22Rv1 (cell line): Measurements from ENCODE around the gene CDK14.

ENCODE experiments used
- ZFX ChIP-seq: fragments of 450-650 bp; IDR thresholded peaks from 2 replicates; pipeline ENCODE4 v1.6.1; 2017; ENCODE audit warnings: antibody characterized with exemption, borderline replicate concordance
- TF ChIP-seq, protein P1 (sequence below): fragments of 450-650 bp; IDR thresholded peaks from 2 replicates; pipeline ENCODE4 v1.5.1; 2017; ENCODE audit warnings: mild to moderate bottlenecking

GRCh38 chr7:91135300-91135699 is 539.2 kb downstream of the CDK14 start:
- TF ChIP-seq, protein P1, sequence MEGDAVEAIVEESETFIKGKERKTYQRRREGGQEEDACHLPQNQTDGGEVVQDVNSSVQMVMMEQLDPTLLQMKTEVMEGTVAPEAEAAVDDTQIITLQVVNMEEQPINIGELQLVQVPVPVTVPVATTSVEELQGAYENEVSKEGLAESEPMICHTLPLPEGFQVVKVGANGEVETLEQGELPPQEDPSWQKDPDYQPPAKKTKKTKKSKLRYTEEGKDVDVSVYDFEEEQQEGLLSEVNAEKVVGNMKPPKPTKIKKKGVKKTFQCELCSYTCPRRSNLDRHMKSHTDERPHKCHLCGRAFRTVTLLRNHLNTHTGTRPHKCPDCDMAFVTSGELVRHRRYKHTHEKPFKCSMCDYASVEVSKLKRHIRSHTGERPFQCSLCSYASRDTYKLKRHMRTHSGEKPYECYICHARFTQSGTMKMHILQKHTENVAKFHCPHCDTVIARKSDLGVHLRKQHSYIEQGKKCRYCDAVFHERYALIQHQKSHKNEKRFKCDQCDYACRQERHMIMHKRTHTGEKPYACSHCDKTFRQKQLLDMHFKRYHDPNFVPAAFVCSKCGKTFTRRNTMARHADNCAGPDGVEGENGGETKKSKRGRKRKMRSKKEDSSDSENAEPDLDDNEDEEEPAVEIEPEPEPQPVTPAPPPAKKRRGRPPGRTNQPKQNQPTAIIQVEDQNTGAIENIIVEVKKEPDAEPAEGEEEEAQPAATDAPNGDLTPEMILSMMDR: no peak
- TF ChIP-seq ZFX: no peak
